BJ (cell line): ENCODE results near the gene VTCN1. TPM values are rescaled to one million over a fixed set of nuclear protein-coding genes. Genes with fewer than 3 reads are reported as not detected.
A peak's percentile ranks its signal among the peaks of the same experiment; 100 is the strongest.

Experiments
- CTCF ChIA-PET: fragments of 350-600 bp; formaldehyde crosslinking; extraction: SDS; loops from one replicate; lab custom pipeline; 2021; ENCODE audit warnings: antibody characterized with exemption, inconsistent platforms; lab: Yijun Ruan, JAX
- POLR2A ChIA-PET: fragments of 300-600 bp; sonication (Branson Sonifier 250); formaldehyde crosslinking; extraction: SDS; loops from one replicate; lab custom pipeline; 2021; ENCODE audit warnings: antibody characterized with exemption; lab: Charles Lee
- DNase-seq: peaks from one replicate; pipeline ENCODE4 v3.0.0-alpha.2; 2011; ENCODE audit warnings: low read depth
- H3K27me3 ChIP-seq: 2 replicates; pipeline ENCODE4 v1.6.0; 2011; ENCODE audit warnings: low read length; ENCODE audit not compliant: control insufficient read depth, insufficient read depth
- H3K36me3 ChIP-seq: 2 replicates; pipeline ENCODE4 v1.5.1; 2011; ENCODE audit warnings: low read length; ENCODE audit not compliant: control insufficient read depth, insufficient read depth
- H3K4me3 ChIP-seq: 2 replicates; pipeline ENCODE4 v1.5.1; 2011; ENCODE audit warnings: low read depth, mild to moderate bottlenecking, control low read depth, low read length
- CTCF ChIP-seq: IDR thresholded peaks from 2 replicates; pipeline ENCODE4 v1.5.1; 2011; ENCODE audit warnings: low read depth, mild to moderate bottlenecking, control low read depth, inconsistent platforms, low read length, moderate library complexity; ENCODE audit not compliant: insufficient read depth
- polyA plus RNA-seq: library from polyadenylated mRNA; depleted of rRNA; stranded (reverse); fragments of >200 nt; gene quantifications from 2 replicates; pipeline ENCODE4 v1.2.3, GENCODE V29; 2011

VTCN1 gene
- polyA plus RNA-seq, 1 experiment, result not detected

GRCh38 chr1:117136749-117137148 lies 74.0 kb downstream of the VTCN1 start:
- no peak for TF ChIP-seq CTCF
- CTCF ChIA-PET, result interaction anchor here (1.6 to 2.8 kb wide), 2 partner anchors 8 to 69 kb away, joined by 10 to 13 read pairs; no protein-coding TSS in a partner anchor
- DNase-seq, result no peak
- no peaks in the 10 kb centered on the region for H3K36me3 ChIP-seq
- POLR2A ChIA-PET, result no interaction called here
- H3K4me3 ChIP-seq, result no peak overlapping the region
- H3K27me3 ChIP-seq, result no peaks in the 10 kb centered on the region

GRCh38 chr1:117135329-117135728 lies 75.4 kb downstream of the VTCN1 start:
- no peak for TF ChIP-seq CTCF
- no peaks in the 10 kb centered on the region for H3K27me3 ChIP-seq
- ChIA-PET POLR2A (no interaction called here), CTCF (no interaction called here)
- no peak overlapping the region for H3K4me3 ChIP-seq
- no peak for DNase-seq
- no peaks in the 10 kb centered on the region for H3K36me3 ChIP-seq

DNA sequence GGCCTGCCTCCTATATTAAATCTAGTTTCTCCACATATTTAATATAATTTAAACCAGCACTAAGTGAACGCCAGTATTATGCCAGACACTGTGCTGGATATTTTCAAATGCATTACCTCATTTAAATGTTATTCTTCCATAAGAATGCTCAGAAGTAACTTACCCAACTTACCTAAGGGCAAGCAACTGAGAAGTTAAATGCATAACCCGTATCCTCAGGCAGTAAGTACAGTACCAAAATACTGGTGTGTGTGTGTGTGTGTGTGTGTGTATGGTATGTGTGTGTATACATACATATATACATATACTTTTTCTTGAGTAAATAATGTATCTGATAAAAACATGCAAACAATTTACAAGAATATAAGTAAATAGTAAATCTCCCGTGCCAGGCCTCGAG lies 80.2 kb downstream of the VTCN1 start:
- no peak for TF ChIP-seq CTCF
- H3K27me3 ChIP-seq, result no peaks in the 10 kb centered on the region
- CTCF ChIA-PET, result interaction anchor here (1.2 to 5.0 kb wide), 3 partner anchors 34 to 61 kb away, joined by 3 to 185 read pairs (median 24); no protein-coding TSS in a partner anchor
- POLR2A ChIA-PET, result no interaction called here
- H3K4me3 ChIP-seq, result no peak overlapping the region
- no peak for DNase-seq
- H3K36me3 ChIP-seq, result no peaks in the 10 kb centered on the region

- no peak for DNase-seq
Measured at GRCh38 chr1:117128323-117129079, 82.2 kb downstream of the VTCN1 start.

More at GRCh38 chr1:117128323-117129079, 82.2 kb downstream of the VTCN1 start:
- Histone ChIP-seq H3K27me3 (no peaks in the 10 kb centered on the region), H3K4me3 (no peak overlapping the region), H3K36me3 (no peaks in the 10 kb centered on the region)
- ChIA-PET CTCF (interaction anchor here (0.7 to 5.0 kb wide), 36 partner anchors 8 to 801 kb away, joined by 3 to 185 read pairs (median 4); partner anchors contain the start of genes GDAP2, TTF2 and WDR3), POLR2A (interaction anchor here (0.6 kb wide), 1 partner anchor 36 kb away, joined by 5 read pairs; no protein-coding TSS in a partner anchor)
- peak; percentile 65 for TF ChIP-seq CTCF
